ENCODE data around the gene ELAVL1.

ELAVL1 gene

DNA sequence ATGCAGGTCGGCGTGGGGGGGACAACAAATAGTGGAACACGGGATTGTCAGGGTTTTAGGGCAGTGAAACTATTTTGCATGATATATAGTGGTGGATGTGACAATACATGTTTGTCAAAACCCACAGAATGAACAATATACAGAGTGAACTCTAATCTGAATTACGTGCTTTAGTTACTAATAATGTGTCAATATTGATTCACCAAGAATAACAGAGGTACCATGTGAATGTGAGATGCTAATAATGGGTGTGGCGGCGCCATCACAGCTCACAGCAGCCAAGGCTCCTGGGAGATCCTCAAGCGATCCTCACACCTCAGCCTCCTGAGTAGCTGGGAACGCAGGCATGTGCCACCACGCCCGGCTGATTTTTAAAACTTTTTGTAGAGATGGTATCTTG is 12.9 kb downstream of the ELAVL1 start:
- TF ChIP-seq, protein P1, sequence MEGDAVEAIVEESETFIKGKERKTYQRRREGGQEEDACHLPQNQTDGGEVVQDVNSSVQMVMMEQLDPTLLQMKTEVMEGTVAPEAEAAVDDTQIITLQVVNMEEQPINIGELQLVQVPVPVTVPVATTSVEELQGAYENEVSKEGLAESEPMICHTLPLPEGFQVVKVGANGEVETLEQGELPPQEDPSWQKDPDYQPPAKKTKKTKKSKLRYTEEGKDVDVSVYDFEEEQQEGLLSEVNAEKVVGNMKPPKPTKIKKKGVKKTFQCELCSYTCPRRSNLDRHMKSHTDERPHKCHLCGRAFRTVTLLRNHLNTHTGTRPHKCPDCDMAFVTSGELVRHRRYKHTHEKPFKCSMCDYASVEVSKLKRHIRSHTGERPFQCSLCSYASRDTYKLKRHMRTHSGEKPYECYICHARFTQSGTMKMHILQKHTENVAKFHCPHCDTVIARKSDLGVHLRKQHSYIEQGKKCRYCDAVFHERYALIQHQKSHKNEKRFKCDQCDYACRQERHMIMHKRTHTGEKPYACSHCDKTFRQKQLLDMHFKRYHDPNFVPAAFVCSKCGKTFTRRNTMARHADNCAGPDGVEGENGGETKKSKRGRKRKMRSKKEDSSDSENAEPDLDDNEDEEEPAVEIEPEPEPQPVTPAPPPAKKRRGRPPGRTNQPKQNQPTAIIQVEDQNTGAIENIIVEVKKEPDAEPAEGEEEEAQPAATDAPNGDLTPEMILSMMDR (IDR thresholded peaks at IDR 0.05; ENCODE audit: low read depth, low read length) = no peak
- no peak overlapping the region for H3K4me3 ChIP-seq (ENCODE audit: low read depth, low read length)

DNA sequence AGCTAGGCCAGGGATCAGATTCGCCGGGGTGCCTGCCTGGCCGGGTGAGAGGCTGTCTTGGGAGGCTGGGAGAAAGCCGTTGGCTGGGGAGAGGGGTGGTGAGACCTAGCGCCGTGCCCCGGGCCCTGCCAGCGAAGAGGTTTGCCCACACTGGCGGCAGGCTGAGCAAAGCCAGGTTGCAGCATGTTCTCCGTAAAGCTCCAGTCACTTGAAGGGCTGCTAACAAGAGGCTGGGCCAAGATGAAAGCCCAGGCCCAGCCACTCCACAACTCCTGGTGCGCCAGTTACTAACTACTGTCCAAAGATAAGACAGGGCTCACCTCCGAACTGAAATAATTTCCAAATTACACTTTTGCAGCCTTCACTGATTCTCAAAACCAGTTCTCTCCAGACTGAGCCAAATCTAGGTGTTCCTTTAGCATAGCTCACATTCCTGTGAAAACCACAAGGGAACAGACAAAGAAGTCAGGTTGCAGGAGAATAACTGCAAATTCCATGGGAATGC is 16.3 kb downstream of the ELAVL1 start:
- TF ChIP-seq, protein P1 (IDR thresholded peaks at IDR 0.05; ENCODE audit: low read depth, low read length) = no peak
- no peak overlapping the region for H3K4me3 ChIP-seq (ENCODE audit: low read depth, low read length)

DNA sequence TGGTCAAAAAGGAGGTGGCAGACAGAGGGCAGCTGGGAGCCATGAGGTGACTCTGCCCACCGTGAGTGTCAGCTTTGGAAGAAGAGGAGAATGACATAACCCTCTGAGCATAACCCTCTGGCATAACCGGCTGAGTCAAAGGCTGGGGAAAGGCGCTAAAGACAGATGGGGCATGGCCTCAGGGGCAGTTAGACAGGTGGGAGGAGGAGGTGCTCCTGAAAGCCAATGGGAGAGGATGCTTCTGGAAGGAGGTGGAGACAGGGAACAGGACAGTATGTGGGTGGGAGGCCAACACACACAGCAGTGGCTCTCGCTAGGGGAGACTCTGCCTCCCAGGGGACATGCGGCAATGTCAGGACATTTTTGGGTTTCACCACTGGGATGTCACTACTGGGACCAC is 17.1 kb downstream of the ELAVL1 start:
- TF ChIP-seq, protein P1 (IDR thresholded peaks at IDR 0.05; ENCODE audit: low read depth, low read length) = no peak
- H3K4me3 ChIP-seq (ENCODE audit: low read depth, low read length) = no peak overlapping the region

DNA sequence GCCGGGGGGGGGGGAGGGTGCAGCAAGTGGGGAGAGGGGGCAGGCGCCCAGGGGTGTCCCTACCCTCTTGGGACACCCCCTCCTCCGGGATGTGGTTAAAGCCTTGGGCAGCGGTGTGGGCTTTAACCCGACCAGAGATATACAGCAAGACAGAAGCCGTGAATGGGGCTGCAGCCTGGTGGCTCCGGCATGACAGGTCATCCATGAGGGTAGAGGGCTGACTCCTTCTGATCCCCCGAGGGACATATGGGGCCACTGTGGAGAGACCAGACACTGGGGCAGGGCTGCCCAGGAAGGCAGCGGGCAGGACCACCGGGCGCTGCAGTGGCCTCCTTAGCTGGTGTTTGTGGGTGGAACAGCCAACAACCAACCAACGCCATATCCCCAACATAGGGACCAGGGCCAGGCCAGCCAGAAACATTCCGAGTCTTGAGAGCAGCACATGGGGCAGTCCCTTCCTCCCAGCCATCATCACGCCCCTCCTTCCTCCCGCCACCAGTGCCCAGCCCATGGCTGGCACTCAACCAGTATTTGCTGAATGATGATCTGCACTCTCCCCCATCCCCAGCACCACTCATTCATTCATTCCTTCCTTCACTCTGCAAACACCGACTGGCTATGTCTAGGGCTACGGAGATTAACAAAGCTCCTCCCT is 18.2 kb downstream of the ELAVL1 start:
- no peak overlapping the region for H3K4me3 ChIP-seq (ENCODE audit: low read depth, low read length)
- TF ChIP-seq, protein P1 (IDR thresholded peaks at IDR 0.05; ENCODE audit: low read depth, low read length) = no peak

DNA sequence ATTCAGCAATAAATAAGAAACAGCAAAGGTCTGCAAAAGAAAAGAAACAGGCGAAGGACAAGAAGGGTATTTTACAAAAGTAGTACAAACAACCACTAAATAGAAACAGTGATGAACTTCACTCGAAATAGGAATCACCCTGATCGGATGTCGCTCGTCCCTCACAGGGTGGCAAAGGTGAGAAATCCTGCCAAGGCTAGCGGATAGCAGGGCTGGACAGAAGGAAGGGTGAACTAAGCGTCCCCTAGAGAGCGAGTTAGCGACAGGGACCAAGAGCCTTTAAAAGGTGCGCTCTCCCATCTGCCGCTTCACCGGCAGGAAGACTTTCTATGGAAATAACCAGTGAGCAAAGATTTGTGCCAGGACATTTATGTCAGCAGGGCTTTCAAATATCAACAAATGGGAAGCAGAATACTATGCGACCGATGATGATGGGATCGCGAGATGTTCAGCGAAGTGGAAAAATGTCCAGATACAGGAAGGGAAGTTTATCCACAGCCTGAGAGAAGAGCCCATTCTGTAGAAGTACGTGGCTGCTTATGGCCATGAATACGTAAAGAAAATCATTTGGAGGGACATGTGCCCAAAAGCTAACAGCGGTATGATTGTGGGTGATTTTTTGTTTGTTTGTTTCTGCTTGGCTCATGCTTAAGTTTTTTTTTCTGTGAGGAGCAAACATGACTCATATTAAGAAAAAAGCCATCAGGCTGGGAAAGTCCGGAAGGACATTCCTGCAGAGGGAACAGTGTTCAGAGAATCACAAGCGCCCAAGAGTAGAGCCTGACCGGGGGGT is 18.9 kb downstream of the ELAVL1 start:
- no peak overlapping the region for H3K4me3 ChIP-seq (ENCODE audit: low read depth, low read length)
- TF ChIP-seq, protein P1 (IDR thresholded peaks at IDR 0.05; ENCODE audit: low read depth, low read length) = no peak

DNA sequence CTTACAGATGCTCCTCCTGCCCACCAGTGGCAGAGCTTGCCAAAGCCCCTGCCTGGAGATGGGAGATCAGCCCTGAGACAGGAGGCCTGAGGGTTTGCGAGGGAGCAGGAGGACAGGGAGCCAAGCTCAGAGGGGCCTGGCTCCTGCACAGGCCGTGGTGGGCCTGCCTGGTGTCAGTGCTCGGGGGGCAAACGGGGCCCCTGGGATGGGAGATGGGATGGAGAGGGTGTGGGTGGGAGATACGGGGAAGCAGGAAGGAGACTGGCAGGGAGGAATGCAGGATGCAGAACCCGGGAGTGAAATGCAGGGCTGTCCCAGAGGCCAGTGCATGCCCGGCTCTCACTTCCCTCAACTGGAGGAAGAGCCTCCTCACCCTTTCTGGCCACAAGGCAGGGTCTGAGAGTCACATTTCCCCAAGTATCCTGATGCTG is 19.9 kb downstream of the ELAVL1 start:
- TF ChIP-seq, protein P1 (IDR thresholded peaks at IDR 0.05; ENCODE audit: low read depth, low read length) = no peak
- no peak overlapping the region for H3K4me3 ChIP-seq (ENCODE audit: low read depth, low read length)

All from WI38 (cell line).